AG04449 (cell line): ENCODE measurements around the gene KCNV2.
"Not testable (repeated sequence)": the region's sequence is repeated elsewhere in the genome, so short reads cannot be mapped to it uniquely, and the experiment has no call there.

ENCODE experiments used
- CTCF ChIA-PET: fragments of 350-600 bp; formaldehyde crosslinking; extraction: SDS; loops from one replicate; lab custom pipeline; 2021; ENCODE audit warnings: antibody characterized with exemption; lab: Yijun Ruan, JAX
- POLR2A ChIA-PET: fragments of 400-600, 350-600 bp; formaldehyde crosslinking; extraction: SDS; loops from one replicate; lab custom pipeline; 2020; ENCODE audit warnings: antibody characterized with exemption, inconsistent platforms; lab: Yijun Ruan, JAX
- DNase-seq: peaks from one replicate; pipeline ENCODE4 v3.0.0-alpha.2; 2010; ENCODE audit warnings: low read depth, low spot score
- H3K4me3 ChIP-seq: 2 replicates; pipeline ENCODE4 v1.5.1; 2011; ENCODE audit warnings: low read depth, mild to moderate bottlenecking, control low read depth, low read length
- TF ChIP-seq, protein P1 (sequence below): IDR thresholded peaks from one replicate; pipeline ENCODE4 v1.5.1; 2011; ENCODE audit warnings: mild to moderate bottlenecking, moderate library complexity, low read length, control low read depth, inconsistent platforms; ENCODE audit not compliant: insufficient read depth; ENCODE audit errors: missing control alignments

KCNV2 gene

DNA sequence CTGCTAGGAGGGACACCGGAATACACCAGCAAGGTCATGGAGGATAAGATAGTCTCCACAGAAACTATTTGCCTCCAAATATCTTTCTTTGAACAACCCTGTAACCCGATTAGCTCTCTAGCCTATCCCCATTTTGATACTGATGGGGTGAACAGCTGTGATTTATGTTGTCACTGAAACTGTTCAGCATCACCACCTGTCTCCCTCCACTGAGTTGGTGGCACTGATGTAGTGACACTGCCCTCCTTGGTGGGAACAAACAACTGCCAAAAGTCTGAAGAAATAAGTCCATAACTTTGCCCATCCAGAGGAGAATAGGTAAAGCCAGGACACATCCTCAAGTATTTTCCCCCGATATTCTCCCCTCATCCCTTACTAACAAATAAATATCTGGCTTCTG is 24.3 kb upstream of the KCNV2 start:
- ChIA-PET CTCF (interaction anchor here (1.0 to 1.2 kb wide), 2 partner anchors 10 to 561 kb away, joined by 3 read pairs; no protein-coding TSS in a partner anchor), POLR2A (no interaction called here)
- TF ChIP-seq, protein P1, sequence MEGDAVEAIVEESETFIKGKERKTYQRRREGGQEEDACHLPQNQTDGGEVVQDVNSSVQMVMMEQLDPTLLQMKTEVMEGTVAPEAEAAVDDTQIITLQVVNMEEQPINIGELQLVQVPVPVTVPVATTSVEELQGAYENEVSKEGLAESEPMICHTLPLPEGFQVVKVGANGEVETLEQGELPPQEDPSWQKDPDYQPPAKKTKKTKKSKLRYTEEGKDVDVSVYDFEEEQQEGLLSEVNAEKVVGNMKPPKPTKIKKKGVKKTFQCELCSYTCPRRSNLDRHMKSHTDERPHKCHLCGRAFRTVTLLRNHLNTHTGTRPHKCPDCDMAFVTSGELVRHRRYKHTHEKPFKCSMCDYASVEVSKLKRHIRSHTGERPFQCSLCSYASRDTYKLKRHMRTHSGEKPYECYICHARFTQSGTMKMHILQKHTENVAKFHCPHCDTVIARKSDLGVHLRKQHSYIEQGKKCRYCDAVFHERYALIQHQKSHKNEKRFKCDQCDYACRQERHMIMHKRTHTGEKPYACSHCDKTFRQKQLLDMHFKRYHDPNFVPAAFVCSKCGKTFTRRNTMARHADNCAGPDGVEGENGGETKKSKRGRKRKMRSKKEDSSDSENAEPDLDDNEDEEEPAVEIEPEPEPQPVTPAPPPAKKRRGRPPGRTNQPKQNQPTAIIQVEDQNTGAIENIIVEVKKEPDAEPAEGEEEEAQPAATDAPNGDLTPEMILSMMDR: no peak
- DNase-seq: no peak
- no peak overlapping the region for H3K4me3 ChIP-seq

DNA sequence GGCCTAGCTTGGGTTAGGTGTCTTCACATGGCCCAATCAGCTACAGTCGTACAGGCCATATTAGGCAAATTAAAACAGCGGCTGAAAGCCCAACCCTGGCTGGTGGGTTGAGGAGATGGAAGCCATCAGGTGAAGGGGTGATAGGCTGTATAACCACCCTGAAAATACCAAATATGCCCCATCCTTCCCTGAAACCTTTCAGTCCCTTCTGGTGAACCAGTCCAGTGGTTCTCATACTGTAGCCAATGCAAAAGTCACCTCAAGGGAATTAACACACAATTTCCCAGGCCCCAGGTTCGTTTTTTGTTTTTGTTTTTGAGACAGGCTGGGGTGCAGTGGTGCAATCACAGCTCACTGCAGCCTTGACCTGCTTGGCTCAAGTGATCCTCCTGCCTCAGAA is 19.8 kb upstream of the KCNV2 start:
- TF ChIP-seq, protein P1: no peak
- ChIA-PET POLR2A (no interaction called here), CTCF (no interaction called here)
- no peak for DNase-seq
- H3K4me3 ChIP-seq: no peak overlapping the region

DNA sequence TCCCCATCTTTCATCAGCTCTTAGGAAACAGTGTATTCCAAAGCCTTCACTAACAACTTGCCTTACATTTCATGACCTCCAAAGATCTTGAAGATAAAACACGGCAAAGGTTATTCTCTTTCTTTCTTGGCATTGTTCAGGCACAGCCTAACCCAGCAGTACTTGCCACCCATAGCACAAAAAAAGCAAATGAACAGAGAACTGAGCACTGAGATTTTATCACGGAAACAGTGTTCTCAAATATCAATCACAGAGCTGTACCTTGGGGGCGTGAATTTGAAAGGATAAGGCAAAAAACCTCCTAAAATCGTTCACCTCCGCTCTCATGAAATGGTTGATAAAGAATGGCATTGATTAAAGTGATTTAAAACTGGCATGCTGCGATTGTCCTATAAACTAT is 16.9 kb upstream of the KCNV2 start:
- H3K4me3 ChIP-seq: no peak overlapping the region
- ChIA-PET POLR2A (no interaction called here), CTCF (no interaction called here)
- DNase-seq: no peak
- TF ChIP-seq, protein P1: no peak

DNA sequence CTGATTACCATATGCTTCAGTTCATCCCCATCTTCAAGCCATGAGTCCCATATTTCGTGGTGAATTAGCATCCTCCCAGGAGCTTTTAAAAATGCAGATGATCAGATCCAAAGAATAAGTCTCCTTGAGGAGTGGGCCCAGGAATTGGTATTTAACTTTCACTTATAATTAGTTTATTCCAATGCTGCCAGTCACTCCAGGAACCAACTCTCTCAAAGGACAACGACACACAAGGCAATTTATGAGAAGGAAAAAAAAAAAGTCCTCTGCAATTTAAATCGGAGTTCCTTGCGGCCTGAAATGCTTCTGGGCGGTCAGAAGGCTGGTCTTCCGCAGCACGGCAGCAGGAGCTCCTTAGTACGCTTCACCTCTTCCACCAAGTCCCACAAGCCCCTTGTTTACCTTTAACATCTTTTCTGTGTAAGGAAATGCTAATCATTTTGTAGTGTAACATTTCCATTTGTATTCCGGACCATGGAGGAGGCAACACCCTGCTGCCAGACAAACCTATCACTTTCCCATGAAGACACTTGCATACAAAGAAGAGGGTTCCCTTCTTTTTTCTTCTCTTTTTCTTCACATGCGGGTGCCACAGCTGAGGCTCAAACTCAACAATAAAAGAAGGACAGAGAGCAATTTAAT is 16.3 kb upstream of the KCNV2 start:
- DNase-seq: no peak
- POLR2A ChIA-PET: no interaction called here
- TF ChIP-seq, protein P1: no peak
- no peak overlapping the region for H3K4me3 ChIP-seq
- CTCF ChIA-PET: no interaction called here

DNA sequence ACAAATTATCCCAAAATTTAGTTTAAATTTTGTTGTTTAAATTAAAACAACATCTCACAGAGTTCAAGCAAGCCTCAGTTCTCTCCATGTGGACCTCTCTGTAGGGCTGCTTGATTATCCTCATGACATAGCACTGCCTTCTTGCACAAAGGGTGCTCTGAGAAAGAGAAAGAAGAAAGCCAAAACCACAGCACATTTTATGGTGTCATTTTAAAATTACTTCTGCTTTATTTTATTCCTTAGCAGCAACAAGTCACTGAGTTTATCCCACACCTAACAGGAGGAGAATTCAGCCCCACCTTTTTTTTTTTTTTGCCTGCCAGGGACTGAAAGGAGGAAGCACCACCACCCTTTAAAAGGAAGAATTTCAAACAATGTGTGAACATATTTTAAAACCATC is 12.8 kb upstream of the KCNV2 start:
- TF ChIP-seq, protein P1: no peak
- CTCF ChIA-PET: no interaction called here
- POLR2A ChIA-PET: no interaction called here
- no peak overlapping the region for H3K4me3 ChIP-seq
- DNase-seq: no peak

DNA sequence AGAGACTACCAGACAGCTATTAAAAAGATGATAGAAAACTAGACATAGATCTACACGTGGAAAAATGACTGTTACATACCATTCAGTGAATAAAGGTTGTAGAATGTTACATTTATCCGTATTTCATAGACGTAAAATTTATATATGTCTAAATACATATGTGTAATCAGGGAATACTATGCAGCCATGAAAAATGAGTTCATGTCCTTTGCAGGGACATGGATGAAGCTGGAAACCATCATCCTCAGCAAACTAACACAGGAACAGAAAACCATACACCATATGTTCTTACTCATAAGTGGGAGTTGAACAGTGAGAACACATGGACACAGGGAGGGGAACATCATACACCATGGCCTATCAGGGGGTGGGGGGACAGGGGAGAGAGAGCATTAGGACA is 10.1 kb upstream of the KCNV2 start:
- DNase-seq, CTCF ChIA-PET, H3K4me3 ChIP-seq, POLR2A ChIA-PET: not testable (repeated sequence)

DNA sequence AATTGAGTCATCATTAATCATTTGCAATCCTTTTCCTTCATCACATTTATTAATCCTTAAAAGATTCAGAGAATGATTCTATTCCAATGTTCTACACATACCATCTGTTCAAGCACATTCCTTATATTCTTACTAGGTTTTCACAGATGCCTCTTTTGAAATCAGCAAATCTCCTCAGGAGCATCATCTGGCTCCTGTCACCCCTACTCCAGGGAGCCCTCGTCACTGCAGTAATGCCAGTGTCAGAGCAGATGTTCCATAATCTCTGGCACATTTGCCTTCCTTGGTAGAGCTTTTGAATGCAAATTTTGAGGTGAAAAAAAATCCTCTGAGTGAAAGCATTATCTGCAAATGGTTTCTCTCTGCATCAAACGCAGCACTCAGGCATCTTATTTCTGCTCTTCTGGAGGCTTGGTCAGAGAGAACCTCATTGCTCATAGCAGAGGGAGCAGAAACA is 7.6 kb upstream of the KCNV2 start:
- POLR2A ChIA-PET: no interaction called here
- no peak for DNase-seq
- CTCF ChIA-PET: no interaction called here
- H3K4me3 ChIP-seq: no peak overlapping the region
- TF ChIP-seq, protein P1: no peak
